Fibroblast of lung (primary cell): ENCODE results near the gene SEMA5B.

Source experiments
- CTCF ChIP-seq, 2 donors: IDR thresholded peaks in 1 of 2; conservative IDR thresholded peaks in 1 of 2; 1 replicate in 1 of 2; 2 replicates in 1 of 2; pipeline ENCODE4 v1.5.1; 2011 to 2012; ENCODE audit warnings: low read length in 2 of 2, control low read depth in 1 of 2, inconsistent platforms in 1 of 2, low read depth in 1 of 2, mild to moderate bottlenecking in 1 of 2
- EZH2 ChIP-seq: IDR thresholded peaks from 2 replicates; pipeline ENCODE4 v1.5.1; 2012; ENCODE audit warnings: low read length, control low read depth, mild to moderate bottlenecking; ENCODE audit errors: missing control alignments

- TF ChIP-seq CTCF (conservative IDR thresholded peaks at IDR 0.05 in 1 of 2, IDR thresholded peaks at IDR 0.05 in 1 of 2; ENCODE audit: low read depth in 1 of 2, low read length in 2 of 2) (no peak), EZH2 (no peak)
Observed at GRCh38 chr3:122864498-122864897, 163.1 kb downstream of the SEMA5B start.
